H1 (cell line): ENCODE results near the gene HOXB6. TPM values are rescaled to one million over a fixed set of nuclear protein-coding genes. Genes with fewer than 3 reads are reported as not detected.

Experiments
- GABPA ChIP-seq: IDR thresholded peaks from 2 replicates; pipeline ENCODE4 v1.6.1; 2011; ENCODE audit warnings: mild to moderate bottlenecking, low read length, moderate library complexity, borderline replicate concordance; ENCODE audit not compliant: insufficient read depth
- polyA plus RNA-seq, 7 experiments: library from polyadenylated mRNA; depleted of rRNA in 3 of 7; stranded (reverse) in 5 of 7; unstranded in 2 of 7; fragments of >200 nt in 5 of 7; fragments of 200-250 nt in 2 of 7; gene quantifications; 1 replicate in 5 of 7; 2 replicates in 1 of 7; 4 replicates in 1 of 7; pipeline versions ENCODE4 v1.2.1 to v1.2.3, GENCODE V29; 2011 to 2013; ENCODE audit warnings: missing spikeins in 2 of 7, mixed read lengths in 2 of 7
- total RNA-seq: library from RNA; stranded (reverse); fragmentation: NEBNext Ultra II Directional; extraction: Animal tissue kit (Norgen Biotek cat#: 25700); gene quantifications from 2 replicates; pipeline ENCODE4 v1.2.1, GENCODE V29; 2021

The HOXB6 gene
- total and polyA plus RNA-seq, 2 of the 8 experiments (the other 6 are each of a cell fraction or from before 2014, with no cell fraction given) = not detected

DNA sequence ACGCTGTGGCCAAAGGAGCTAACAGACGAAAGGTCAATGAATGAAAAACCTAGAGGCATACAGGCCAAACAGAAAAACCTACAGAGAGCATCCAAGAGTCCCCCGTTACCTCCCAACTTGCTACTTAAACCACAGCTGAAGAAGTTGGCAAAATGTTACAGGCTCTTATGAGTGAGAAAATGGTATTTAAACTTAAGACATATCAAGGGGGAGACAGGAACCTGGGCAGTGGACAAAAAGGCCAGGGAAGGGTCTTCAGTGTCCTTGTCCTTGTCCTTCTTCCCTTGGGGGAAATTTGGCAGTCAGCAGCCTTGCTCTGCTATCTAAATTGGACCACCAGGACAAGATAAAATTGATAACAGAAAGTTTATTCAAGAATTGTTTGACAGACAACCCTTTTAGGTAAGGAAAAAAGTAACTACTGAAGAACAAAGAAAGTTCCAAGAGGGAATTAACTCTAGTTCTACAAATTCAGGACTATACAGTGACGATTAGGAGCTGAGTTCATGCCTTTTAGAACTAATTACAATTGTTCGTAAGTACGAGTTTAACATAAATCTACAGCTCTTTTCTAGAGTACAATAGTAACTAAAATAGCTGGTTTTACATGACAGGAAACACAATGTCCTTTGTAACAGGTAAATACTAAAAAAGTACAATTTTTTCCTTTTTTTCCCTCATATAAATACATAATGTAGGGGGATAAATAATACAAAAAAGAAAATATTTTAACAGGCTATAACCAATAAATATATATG, 56.1 kb downstream of the HOXB6 start (continued):
- TF ChIP-seq GABPA = no peak
